HG02981 (cell line): ENCODE results near the gene COL13A1.

Experiments used
- ATAC-seq: cut with Tn5 transposase; IDR thresholded peaks from one replicate; pipeline ENCODE4 v1.9.1; 2021; ENCODE audit warnings: mild to moderate bottlenecking, moderate library complexity; ENCODE audit not compliant: unreplicated experiment

Gene COL13A1

DNA sequence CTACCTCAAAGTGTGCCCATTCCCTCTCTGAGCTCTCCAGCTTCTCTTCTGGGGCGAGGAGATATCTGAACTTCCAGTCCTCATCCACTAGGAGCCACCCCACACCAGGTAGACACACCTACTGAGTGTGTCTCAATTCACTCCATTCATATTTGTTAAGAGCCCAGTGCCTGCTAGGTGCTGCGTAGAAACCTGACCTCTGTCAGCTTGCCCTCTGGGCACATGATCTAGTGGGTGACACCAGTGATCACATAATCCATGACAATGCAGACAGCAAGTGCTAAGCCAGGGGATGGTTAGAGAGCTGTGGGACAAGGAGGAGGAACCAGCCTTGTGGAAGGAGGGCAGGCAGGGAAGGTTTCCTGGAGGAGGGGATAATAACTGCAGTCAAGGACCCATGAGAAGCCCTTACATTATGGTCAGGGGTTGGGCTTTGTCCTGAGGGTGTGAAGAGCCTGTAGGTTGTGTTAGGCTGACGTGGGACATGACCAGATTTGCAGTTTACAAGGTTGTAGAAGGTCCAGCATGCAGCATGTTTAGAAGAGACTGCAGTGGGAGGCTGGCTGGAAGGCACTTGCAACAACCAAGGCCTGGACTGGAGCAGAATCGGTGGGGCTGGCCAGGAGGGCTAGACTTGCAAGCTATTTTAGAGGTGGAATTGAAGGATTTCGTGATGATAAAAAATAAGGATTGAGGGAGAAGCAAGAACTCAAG is 81.8 kb downstream of the COL13A1 start:
- ATAC-seq: no peak

DNA sequence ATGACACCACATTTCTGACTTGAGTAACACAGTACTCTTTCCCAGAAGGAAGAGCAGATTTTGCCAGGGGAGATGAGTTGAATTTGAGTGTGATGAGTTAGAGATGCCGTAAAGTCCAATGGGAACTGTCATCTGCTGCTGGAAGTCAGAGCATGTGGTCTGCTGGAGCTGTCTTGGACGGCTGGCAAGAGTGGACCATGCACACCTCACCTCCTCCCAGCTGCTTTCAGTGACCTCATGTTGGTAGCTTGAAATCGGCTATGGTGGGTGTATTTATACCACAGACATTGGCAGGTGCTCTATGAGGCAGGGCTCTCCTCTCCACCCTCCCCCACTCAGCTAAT is 82.3 kb downstream of the COL13A1 start:
- no peak for ATAC-seq

DNA sequence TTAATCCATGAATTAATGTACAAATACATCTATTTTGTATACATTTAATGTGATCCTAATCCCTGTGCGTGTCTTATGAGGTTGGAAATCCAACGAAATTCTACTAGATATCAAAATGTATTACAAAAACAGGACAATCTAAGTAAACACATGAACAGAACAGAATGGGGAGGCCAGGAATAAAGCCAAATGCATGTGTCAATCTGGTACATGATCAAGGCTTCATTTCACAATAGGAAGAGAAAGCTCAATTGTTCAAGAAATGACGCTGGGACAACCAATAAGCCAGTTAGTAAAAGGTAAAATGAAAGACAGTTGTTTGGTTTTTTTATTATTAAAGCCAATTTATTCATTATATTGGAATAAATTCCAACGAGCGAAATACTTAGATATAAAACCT is 83.0 kb downstream of the COL13A1 start:
- no peak for ATAC-seq

DNA sequence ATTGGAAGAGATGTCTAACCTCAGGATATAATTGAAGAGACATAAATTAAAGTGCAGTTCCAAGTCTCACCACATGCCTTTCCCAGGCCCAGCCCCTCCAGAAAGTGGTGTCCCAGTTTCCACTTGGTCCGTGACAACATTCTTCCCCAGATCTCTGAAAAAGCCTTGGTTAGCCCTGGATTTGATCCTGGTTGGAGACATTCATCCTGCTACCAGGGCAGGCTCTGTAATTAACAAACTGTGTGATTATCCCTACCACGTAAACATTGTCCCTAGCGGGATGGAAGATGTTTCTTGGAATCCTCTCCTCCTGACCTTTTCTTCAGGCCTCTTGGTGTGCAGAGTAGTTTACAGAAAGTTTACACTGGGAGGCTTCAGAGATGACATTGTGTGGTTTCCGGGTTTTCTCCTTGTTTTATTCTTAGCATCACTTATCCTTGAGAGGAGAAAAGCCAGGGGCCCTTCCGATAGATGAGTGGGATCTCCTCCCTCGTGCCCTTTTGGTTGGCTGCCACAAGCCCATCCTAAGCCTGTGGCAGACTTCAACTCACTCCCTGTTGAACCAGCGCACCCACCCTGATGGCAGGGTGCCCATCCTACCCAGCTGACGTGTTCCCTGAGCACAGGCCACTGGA is 83.8 kb downstream of the COL13A1 start:
- ATAC-seq: no peak

DNA sequence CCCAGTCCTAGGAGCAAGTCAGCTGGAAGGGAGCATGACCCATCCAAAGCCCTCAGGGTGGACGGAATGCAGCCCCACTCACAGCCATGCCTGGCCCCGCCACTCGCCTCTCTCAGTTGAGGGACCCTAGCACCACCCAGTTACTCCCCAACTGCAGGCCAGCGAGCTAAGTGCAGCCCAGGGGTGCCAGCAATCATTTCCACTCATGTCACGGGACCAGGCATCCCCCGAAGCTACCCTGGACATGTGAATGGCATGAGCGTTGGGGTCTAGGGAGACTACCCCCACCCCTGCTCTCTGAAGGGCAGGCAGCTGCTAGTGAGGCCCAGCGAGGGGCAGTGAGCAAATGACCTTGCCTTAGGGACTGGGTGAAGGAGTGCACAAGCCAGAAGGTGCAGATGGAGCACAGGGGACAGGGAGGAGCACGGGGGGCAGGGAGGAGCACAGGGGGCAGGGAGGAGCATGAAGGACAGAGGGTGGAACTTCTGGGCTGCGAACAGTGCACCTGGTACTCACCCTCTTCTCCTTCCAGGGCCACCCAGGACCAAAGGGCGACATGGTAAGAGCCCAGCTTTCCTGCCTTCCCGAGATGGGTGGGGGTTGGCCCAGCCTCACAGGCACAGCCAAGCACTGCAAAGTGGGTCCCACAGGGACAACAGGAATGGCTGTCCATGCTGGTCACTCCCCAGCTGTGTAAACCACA is 87.3 kb downstream of the COL13A1 start:
- no peak for ATAC-seq

DNA sequence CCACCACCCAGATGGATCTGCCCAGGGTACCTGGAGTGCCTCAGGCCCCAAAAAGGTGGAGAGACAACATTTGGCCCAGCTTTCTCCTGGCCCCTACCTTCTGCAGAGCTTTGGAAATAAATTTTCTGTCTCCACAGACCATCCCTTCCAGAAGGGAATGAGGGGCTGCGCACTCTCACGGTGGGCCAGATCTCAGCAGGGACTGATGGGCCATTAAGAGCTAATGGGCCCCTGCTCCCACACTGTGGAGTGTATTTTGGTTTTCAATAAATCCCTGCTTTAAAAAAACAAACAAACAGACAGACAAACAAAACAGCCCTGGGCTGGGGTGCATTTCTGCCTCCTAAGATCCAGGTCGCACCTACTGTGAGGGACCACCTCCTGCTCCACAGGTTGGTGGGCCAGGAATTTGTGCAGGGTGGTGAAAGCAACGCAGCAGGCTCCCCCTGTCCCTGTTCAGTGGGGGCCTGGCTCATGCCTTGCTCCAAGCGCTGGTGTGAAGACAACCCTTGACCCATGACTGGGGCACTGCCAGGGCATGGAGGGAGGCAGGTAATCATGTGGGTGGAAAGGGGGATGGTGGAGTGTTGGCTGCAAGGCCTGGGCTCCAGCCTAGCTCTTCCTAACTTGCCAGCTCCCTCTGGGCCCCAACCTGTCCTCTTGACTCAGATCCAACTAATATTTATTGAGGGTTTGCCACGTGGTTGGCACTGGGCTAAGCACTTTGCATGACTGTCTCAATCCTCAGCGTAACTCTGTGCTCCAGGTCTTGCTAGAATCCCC is 88.5 kb downstream of the COL13A1 start:
- no peak for ATAC-seq

DNA sequence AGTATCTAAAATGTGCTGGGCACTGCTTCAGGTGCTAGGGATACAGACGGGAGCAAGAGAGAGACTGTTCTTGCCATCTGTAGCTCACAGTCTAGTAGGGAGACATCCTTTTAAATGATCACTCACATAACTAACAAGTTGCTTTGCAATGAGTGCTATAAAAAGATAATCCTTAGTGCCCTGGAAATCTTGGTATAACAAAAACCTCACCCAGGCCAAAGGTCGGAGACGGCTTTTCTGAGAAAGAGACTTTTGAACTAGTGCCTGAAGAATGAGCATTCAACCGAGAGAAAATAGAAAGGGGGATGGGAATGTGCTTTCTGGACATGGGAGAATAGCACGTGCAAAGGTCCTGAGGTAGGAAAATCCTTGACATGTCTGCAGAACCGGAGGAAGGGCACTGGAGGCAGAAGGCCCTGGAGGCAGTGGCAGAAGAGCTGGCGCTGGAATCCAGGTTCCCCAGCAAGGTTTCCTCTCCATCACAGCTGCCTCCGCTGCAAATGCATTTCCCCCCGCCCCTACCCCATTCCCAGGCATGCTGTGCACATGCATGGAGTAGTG is 89.4 kb downstream of the COL13A1 start:
- no peak for ATAC-seq

DNA sequence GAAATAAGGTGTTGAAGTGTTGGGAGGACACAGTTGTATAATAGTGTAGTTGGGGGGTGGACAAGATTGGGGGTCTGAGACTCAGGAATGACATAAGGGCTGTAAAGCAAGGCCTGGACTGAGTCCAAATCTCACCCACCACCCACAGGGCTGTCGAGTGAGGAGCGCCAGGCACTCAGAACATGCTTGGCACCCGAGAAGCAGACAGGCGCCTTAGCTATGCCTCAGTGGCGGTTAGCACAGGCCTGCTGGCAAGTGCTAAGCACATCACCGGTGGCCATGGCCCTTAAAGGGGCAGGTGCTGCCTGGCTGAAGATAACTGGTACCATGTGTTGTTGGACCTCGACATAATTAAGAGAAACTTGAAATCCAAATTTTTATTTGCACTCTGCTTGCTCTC is 90.7 kb downstream of the COL13A1 start:
- no peak for ATAC-seq

DNA sequence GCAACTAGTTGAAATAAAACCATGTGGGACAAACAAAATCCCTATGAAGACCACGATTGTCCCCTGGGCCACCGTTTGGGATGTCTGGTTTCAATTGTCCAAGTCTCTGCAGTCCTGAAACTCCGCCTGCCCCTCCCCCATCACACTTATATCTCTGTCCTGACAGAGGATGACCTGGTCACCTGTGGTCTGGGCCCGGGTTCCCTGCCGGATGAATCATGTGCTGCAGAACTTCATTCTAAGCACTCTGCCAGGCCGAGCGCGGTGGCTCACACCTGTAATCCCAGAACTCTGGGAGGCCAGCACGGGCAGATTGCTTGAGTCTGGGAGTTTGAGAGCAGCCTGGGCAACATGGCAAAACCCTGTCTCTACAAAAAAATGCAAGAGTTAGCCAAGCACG is 91.1 kb downstream of the COL13A1 start:
- ATAC-seq: no peak

DNA sequence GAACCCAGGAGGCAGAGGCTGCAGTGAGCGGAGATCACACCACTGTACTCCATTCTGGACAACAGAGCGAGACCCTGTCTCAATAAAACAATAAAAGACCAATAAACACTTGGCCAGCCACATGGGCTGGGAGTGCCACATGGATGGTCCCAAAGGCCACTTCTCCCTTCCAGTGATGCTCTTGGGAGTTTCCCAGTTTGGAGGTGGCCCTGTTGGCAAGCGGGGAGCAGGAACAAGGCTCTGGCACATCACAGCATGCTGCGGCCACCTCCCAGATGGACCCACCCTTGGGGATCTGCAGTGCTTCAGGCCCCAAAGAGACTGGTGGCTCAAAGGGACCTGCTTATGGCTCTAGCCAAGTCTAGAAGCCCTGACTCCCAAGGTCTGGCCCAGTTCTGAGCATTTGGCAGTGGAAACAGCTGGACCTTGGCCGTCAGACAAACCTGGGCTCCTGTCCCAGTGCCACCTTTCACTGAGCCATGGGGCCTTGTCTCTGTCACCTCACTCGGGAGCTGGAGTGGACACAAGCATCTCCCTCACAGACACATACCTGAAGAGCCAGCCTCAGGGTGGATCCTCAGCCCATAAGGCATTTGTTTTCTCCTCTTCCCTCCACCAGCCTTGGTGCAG is 91.7 kb downstream of the COL13A1 start:
- no peak for ATAC-seq

DNA sequence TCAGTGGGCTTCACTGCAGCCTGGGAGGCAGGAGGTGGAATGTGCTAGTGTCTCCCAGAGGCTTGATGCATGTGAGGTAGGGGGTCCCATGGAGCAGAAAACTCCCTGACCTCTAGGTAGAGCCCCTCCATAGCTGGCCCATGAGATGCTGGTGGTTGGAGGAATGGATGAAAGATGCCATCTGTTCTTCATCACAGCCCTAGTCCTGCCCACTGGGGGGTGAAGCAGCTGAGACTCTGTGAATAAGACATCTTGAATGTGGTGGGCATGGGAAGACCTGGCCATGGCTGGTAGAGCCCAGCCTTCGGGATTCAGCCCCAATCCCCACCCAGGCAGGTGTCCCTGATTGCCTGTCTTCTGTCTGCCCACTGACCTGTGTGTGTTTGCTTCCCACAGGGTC is 92.5 kb downstream of the COL13A1 start:
- ATAC-seq: no peak

DNA sequence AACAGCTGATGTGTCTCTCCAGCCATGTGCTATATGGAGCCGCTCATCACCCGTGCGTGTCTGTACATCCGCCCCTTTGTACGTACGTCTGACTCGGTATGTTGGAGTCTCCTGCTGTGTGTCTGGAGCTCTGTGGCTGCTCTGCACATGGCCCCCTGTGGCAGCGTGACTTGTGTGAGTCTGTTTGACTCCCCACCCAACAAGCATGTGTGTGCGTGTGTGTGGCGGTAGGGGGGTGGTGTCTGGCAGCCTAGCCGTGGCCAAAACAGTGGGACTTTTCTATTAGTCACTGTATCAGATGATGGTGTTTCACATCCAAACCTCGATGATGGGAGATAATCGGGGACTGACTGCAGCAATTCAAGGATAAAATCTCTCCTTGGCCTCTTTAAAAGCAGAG is 94.1 kb downstream of the COL13A1 start:
- ATAC-seq: no peak

DNA sequence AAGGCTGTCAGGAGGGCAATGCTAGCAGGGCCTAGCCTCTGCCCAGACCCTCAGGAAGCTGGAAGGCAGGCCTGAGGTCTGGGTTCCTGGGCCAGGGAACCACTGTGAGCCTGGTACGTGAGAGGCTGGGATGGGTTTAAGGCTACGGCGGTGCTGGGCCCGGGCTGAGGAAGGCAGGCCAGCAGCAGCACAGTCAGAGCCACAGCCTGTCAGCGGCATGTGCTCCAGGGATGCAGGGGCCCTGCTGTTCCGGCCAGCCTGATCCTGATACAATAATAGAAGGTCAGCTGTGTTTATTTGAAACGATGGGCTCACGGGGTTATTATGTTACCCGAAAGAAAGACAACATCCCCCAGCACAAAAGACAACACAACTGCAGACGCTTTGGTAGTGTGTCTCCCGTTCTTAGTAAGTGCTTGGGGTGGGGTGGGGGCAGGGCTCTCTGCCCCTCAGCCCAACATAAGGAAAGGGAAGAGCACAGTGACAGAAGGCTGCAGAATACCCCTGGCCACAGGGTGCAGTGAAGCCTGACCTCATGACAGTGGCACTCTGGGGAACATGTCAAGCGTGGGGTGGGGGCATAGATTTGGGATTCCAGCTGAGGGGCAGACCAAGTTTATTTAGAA is 95.0 kb downstream of the COL13A1 start:
- no peak for ATAC-seq

DNA sequence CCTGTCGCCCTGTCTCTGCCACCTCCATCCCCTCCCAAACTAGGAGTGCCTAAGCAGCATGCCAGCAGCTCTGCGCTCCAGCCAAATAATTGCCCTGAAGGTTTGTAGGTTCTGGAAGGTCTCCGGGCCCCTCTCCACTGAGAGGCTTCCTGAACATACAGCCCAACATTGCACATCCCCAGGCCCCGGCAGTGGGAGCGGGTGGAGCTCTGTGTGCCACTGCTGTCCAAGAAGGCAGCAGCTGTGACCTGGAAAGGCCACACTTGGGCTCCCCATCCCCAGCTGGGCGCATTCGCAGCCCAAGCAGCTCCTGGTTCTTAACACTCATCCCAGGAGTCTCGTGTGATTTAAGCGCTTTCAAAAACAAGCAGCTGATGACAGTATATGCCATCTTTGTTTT is 95.7 kb downstream of the COL13A1 start:
- ATAC-seq: no peak

DNA sequence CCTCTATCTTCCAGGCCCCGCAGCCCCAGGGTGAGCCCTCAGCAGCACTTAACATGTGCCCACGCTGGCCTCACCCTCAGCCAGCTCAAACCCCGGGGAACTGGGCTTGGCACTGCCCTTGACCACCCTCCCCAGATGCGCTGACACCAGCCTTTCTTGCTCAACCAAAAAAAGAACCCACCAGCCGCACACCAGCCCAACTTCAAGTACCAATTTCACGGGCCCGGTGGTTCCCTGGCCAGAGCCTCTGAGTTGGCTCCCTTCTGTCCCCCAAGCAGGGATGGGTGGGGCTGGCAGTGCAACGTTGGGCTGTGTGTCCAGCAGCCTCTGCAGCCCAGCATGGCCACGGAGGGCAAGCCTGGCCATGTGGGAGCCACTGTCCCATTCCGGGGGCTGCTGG is 96.3 kb downstream of the COL13A1 start:
- no peak for ATAC-seq

DNA sequence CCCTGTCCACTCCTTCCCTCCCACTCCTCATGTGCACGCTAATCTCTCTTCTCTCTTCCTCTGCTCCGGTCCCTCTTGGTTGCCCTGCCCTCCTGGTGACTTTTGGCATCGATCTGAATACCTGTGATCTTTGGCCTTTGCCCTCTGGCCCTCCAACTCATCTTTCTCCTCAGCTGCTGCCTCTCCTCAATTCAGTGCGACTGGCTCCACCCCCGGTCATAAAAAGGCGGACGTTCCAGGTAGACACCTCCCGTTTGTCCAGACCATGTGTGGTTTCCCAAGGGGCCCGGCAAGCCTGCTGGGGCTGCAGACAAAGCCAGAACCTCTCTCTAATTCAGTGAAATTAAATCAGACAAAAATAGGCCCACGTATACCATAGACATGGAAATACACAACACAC is 96.8 kb downstream of the COL13A1 start:
- no peak for ATAC-seq

DNA sequence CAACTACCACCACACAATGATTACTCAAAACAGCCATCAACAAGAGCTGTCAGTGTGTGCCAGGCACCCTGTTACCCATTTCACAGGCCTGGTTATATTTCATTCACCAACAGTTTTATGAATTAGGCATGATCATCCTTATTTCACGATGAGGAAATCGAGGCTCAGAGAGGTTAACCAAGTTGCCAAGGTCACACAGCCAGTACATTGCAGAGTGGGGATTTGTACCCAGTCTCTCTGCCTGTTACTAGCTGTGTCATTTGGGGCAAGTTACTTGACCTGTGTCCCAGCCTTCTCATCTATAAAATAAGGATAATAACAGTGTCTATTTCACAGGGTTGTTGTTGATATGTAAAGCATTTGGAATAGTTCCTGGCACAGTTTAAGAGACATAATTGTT is 97.2 kb downstream of the COL13A1 start:
- no peak for ATAC-seq

DNA sequence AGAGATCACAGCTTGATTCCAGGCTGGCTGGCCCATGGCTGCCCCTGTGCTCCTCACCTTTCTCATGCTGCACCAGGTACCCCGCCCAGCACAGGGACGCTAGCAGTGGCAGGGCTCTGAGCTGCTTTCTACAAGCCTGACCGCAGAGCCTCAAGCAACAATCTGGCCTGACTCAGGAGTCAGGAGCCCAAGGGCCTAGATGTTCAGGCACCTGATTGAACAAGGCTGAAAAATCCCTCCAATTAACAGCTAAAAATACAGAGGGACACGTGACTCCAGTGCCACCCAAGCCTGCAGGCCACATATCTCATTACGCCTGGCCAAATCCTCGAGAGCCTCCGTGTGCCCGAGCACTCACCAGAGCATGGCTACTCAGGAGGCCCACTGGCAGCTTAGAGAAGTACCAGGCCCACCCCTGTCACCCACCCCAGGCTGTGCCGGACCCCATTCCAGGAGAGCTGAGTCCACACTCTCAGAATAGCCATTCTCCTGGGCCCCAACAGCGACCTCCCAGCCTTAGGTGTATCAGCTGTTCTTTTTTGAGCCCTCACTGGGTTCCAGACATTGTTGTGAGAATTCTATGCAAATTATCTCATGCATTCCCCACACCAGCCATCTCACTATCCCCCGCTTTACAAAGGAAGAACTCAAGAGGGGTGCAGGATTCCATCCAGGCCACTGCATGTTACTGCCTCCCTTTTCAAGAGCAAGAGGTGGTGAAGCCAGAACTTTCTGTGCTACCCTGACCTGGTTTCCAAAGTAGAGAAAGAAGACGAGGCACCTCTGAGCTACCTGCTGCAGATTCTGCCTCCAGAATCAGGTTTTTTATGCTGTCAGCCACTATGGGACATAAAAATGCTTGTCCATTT is 98.3 kb downstream of the COL13A1 start:
- ATAC-seq: no peak

DNA sequence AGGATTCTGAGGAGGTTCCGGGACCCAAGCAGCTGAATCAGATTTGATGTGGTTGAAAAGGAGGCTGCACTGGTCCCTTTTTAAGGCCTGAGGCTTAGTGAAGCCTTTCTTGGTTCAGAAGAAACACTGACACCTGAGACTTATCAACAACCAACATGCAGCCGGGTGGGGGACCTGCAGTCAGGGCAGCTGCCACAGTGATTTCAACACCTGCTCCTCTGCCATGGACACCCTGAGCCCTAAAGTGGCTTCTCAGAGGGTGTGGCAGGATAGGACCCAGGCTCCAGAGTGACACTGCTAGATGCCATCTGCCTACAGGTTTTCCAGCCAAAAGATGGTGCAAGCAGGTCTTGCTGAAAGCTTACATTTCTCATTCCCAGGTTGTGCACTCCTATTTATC is 99.3 kb downstream of the COL13A1 start:
- no peak for ATAC-seq
